Mesenchymal stem cell (in vitro differentiated cells and primary cell): ENCODE data around the gene P2RY6.
A peak's percentile ranks its signal among the peaks of the same experiment; 100 is the strongest.

ENCODE experiments used
- DNase-seq: peaks from one replicate; pipeline ENCODE4 v3.0.0-alpha.2; 2013
- H2AFZ ChIP-seq: one replicate; pipeline ENCODE4 v1.6.1; 2013; ENCODE audit warnings: low read depth, mild to moderate bottlenecking, control low read depth, inconsistent platforms, low read length, moderate library complexity
- H2AK5ac ChIP-seq: 2 replicates; pipeline ENCODE4 v1.6.1; 2013; ENCODE audit warnings: low read length, moderate library complexity, mild to moderate bottlenecking, inconsistent platforms; ENCODE audit not compliant: severe bottlenecking
- H2BK120ac ChIP-seq: one replicate; pipeline ENCODE4 v1.6.1; 2013; ENCODE audit warnings: low read depth, mild to moderate bottlenecking, inconsistent platforms, low read length, moderate library complexity
- H2BK12ac ChIP-seq, 2 experiments: one replicate each; pipeline ENCODE4 v1.6.1; 2013; ENCODE audit warnings: inconsistent platforms in 2 of 2, low read length in 2 of 2, mild to moderate bottlenecking in 2 of 2, moderate library complexity in 2 of 2, control low read depth in 1 of 2
- H2BK15ac ChIP-seq: one replicate; pipeline ENCODE4 v1.6.1; 2013; ENCODE audit warnings: mild to moderate bottlenecking, low read depth, inconsistent platforms; ENCODE audit not compliant: poor library complexity, severe bottlenecking
- H2BK5ac ChIP-seq: 2 replicates; pipeline ENCODE4 v1.6.1; 2013; ENCODE audit warnings: low read depth, mild to moderate bottlenecking, low read length, control low read depth, inconsistent platforms; ENCODE audit not compliant: poor library complexity, severe bottlenecking
- H3K14ac ChIP-seq, 2 experiments: one replicate each; pipeline ENCODE4 v1.6.1; 2013; ENCODE audit warnings: inconsistent platforms in 2 of 2, low read length in 2 of 2, control low read depth in 1 of 2, mild to moderate bottlenecking in 1 of 2, moderate library complexity in 1 of 2
- H3K18ac ChIP-seq, 2 experiments: one replicate each; pipeline ENCODE4 v1.6.1; 2013; ENCODE audit warnings: inconsistent platforms in 2 of 2, low read length in 2 of 2, control low read depth in 1 of 2, low read depth in 1 of 2, mild to moderate bottlenecking in 1 of 2
- H3K23ac ChIP-seq, 2 experiments: one replicate each; pipeline ENCODE4 v1.6.1; 2013; ENCODE audit warnings: inconsistent platforms in 2 of 2, low read length in 2 of 2, mild to moderate bottlenecking in 2 of 2, moderate library complexity in 2 of 2, control low read depth in 1 of 2
- H3K27ac ChIP-seq: 2 replicates; pipeline ENCODE4 v1.5.1; 2013; ENCODE audit warnings: mild to moderate bottlenecking, moderate library complexity, low read length, control low read depth, inconsistent platforms; ENCODE audit not compliant: poor library complexity, severe bottlenecking
- H3K27me3 ChIP-seq, 2 experiments: 2 replicates each; pipeline versions ENCODE4 v1.6.1 to v1.7.0; 2013; ENCODE audit warnings: low read length in 2 of 2, mild to moderate bottlenecking in 2 of 2, moderate library complexity in 2 of 2, control low read depth in 1 of 2, inconsistent platforms in 1 of 2; ENCODE audit not compliant: control insufficient read depth in 1 of 2, insufficient read depth in 1 of 2
- H3K36me3 ChIP-seq, 2 experiments: 2 replicates each; pipeline versions ENCODE4 v1.6.1 to v1.7.0; 2013; ENCODE audit warnings: low read length in 2 of 2, control low read depth in 1 of 2, inconsistent platforms in 1 of 2, low read depth in 1 of 2, mild to moderate bottlenecking in 1 of 2; ENCODE audit not compliant: insufficient read depth in 2 of 2, control insufficient read depth in 1 of 2
- H3K4ac ChIP-seq, 2 experiments: one replicate each; pipeline ENCODE4 v1.6.1; 2013; ENCODE audit warnings: inconsistent platforms in 2 of 2, low read length in 2 of 2, mild to moderate bottlenecking in 2 of 2, moderate library complexity in 2 of 2, control low read depth in 1 of 2, low read depth in 1 of 2
- H3K4me1 ChIP-seq: 2 replicates; pipeline ENCODE4 v1.6.1; 2013; ENCODE audit warnings: low read depth, low read length, control low read depth; ENCODE audit not compliant: control insufficient read depth, insufficient read depth
- H3K4me2 ChIP-seq: 2 replicates; pipeline ENCODE4 v1.6.1; 2013; ENCODE audit warnings: low read length, mild to moderate bottlenecking, inconsistent platforms; ENCODE audit not compliant: poor library complexity, severe bottlenecking
- H3K4me3 ChIP-seq, 2 experiments: 2 replicates each; pipeline versions ENCODE4 v1.5.1 to v1.7.0; 2013; ENCODE audit warnings: low read length in 2 of 2, mild to moderate bottlenecking in 2 of 2, control low read depth in 1 of 2, low read depth in 1 of 2; ENCODE audit not compliant: insufficient read depth in 1 of 2
- H3K79me1 ChIP-seq: replicated peaks from 2 replicates; pipeline ENCODE4 v1.6.1; 2013; ENCODE audit warnings: mild to moderate bottlenecking, control low read depth, low read length, inconsistent platforms; ENCODE audit not compliant: poor library complexity, severe bottlenecking
- H3K9ac ChIP-seq: 2 replicates; pipeline ENCODE4 v1.7.0; 2013; ENCODE audit warnings: mild to moderate bottlenecking, low read length, moderate library complexity
- H3K9me3 ChIP-seq: 2 replicates; pipeline ENCODE4 v1.7.0; 2013; ENCODE audit warnings: mild to moderate bottlenecking, low read length; ENCODE audit not compliant: control insufficient read depth
- H4K8ac ChIP-seq: one replicate; pipeline ENCODE4 v1.6.1; 2013; ENCODE audit warnings: inconsistent platforms, mild to moderate bottlenecking, low read length, moderate library complexity
- H4K91ac ChIP-seq: one replicate; pipeline ENCODE4 v1.6.1; 2013; ENCODE audit warnings: mild to moderate bottlenecking, low read length, inconsistent platforms
- WGBS: methylation state at CpG from one replicate; pipeline ENCODE4 v1.1.7; 2013; ENCODE audit warnings: mixed read lengths; 5-methylcytosine and 5-hydroxymethylcytosine counted together

P2RY6 gene

DNA sequence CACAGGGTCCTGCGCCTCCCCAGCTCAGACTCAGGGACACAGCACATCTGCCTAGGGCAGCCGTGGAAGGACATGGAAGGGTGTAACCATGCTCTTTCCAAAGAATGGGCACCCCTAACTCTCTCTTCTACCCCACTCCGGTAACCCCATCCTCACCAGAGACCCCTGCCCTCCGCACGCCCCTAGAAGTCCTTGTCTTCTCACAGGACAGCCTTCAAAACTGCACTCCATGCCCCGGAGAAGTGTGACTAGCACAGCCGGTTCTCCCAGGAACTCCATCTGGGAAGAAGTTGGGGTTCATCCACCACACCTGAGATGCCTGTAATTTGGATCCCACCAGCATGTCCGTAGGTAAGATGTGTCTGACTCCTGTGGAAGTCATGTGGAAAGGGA lies 29.0 kb upstream of the P2RY6 start:
- Histone ChIP-seq H3K4me3 (no peak overlapping the region), H3K27ac (no peak overlapping the region), H2BK5ac (no peak overlapping the region), H3K27me3 (no peaks in the 10 kb centered on the region), H3K79me1 (no peaks in the 10 kb centered on the region), H4K8ac (peak overlapping the region; percentile 52), H2BK12ac (peak overlapping the region in 1 of 2 experiments; percentile 45), H3K14ac (no peak overlapping the region), H3K4me1 (peaks cover 8% of the 10 kb centered on the region), H3K18ac (no peak overlapping the region), H3K36me3 (no peaks in the 10 kb centered on the region), H3K9me3 (no peaks in the 10 kb centered on the region), H3K9ac (peak overlapping the region; percentile 66), H3K4ac (no peak overlapping the region), H2BK120ac (no peak overlapping the region), H4K91ac (peak overlapping the region; percentile 4), H2AFZ (no peak overlapping the region), H3K23ac (peak overlapping the region in 1 of 2 experiments; percentile 23), H2BK15ac (no peak overlapping the region), H3K4me2 (no peak overlapping the region), H2AK5ac (peak overlapping the region; percentile 3)
- WGBS: 89% methylated on average over 8 of the region's 8 CpGs
- DNase-seq: no peak

DNA sequence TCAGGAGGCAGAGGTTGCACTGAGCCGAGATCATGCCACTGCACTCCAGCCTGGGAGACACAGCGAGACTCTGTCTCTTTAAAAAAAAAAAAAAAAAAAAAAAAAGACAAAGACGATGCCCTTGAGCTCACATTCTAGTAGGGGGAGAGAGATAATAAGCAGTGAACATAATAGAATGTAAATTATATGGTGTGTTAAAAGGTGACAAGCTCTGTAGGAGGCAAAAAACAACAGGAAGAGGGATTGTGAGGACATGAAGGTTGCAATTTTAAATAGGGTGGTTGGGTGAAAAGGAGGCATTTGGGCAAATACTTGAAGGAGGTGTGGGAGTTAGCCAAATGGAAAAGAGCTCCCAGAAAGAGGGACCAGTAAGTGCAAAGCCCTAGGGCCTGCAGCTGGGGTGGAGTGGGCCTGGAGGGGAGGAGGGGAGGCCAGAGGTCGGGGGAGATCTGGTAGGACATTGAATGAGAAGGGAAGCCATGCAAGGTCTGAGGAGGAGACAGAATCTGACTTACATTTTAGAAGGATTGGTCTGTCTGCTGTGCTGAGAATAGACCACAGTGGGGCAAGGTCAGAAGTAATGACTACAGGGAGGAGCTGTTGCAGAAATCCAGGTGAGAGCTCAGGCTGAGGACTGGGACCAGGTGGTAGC lies 27.4 kb upstream of the P2RY6 start:
- Histone ChIP-seq H3K9ac (no peak overlapping the region), H3K4me3 (no peak overlapping the region), H4K8ac (no peak overlapping the region), H2BK12ac (no peak overlapping the region), H2BK15ac (no peak overlapping the region), H3K4me1 (peaks cover 10% of the 10 kb centered on the region), H3K18ac (no peak overlapping the region), H3K14ac (no peak overlapping the region), H2BK5ac (no peak overlapping the region), H3K4ac (no peak overlapping the region), H2AK5ac (no peak overlapping the region), H3K36me3 (no peaks in the 10 kb centered on the region), H3K79me1 (no peaks in the 10 kb centered on the region), H2BK120ac (no peak overlapping the region), H2AFZ (no peak overlapping the region), H4K91ac (no peak overlapping the region), H3K9me3 (no peaks in the 10 kb centered on the region), H3K27ac (no peak overlapping the region), H3K23ac (no peak overlapping the region), H3K4me2 (no peak overlapping the region), H3K27me3 (no peaks in the 10 kb centered on the region)
- DNase-seq: no peak
- WGBS: 64% methylated on average over 4 of the region's 4 CpGs

DNA sequence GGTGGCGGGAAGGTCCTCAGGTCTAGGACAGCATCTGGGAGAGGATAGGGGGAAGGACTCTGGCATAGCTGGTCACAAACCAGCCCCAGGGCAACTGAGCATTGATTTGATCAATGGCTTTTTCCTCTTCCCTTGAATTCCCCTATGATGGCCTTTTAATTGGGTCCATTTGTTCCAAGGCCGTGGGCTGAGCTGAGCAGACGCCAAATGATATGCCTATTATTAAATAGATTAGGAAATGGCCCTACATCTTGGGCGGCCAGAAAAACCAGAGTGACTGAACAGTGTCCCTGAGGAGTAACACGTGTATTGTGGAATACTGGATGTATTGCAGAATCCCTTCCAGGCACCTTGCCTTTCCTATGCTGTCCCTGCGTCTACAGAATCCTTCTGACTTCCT lies 26.7 kb upstream of the P2RY6 start:
- Histone ChIP-seq H4K91ac (no peak overlapping the region), H2AFZ (no peak overlapping the region), H3K4me2 (no peak overlapping the region), H3K18ac (no peak overlapping the region), H3K23ac (no peak overlapping the region), H3K9ac (no peak overlapping the region), H3K4me1 (peaks cover 10% of the 10 kb centered on the region), H3K27me3 (no peaks in the 10 kb centered on the region), H3K9me3 (no peaks in the 10 kb centered on the region), H2BK12ac (no peak overlapping the region), H3K4ac (no peak overlapping the region), H3K4me3 (no peak overlapping the region), H3K36me3 (no peaks in the 10 kb centered on the region), H3K27ac (no peak overlapping the region), H2AK5ac (no peak overlapping the region), H3K79me1 (no peaks in the 10 kb centered on the region), H3K14ac (peak overlapping the region in 1 of 2 experiments; percentile 58), H2BK120ac (no peak overlapping the region), H4K8ac (no peak overlapping the region), H2BK5ac (no peak overlapping the region), H2BK15ac (no peak overlapping the region)
- WGBS: 82% methylated on average over 6 of the region's 6 CpGs
- DNase-seq: no peak

DNA sequence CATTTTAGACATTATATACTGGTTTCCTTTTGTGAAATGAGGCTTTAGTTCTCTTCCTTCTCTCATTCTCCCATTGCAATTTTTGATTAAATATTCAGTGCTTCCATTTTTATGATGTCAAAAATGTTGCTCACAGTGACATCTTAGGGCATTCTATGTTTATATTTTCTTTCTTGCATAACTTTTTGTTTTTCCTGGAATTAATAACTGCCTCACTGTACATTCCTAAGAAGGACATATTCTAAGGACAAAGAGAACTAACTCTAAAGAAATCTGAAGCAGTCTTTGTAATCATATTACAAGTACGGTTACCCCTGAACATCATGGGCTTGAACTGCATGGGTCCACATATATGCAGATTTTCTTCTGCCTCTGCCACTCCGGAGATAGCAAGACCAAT lies 25.8 kb upstream of the P2RY6 start:
- 64% methylated on average over 1 of the region's 2 CpGs for WGBS
- Histone ChIP-seq H3K4me1 (peaks cover 10% of the 10 kb centered on the region), H2BK12ac (no peak overlapping the region), H3K4me2 (no peak overlapping the region), H2BK120ac (no peak overlapping the region), H3K23ac (no peak overlapping the region), H4K91ac (no peak overlapping the region), H3K27me3 (no peaks in the 10 kb centered on the region), H3K18ac (no peak overlapping the region), H4K8ac (no peak overlapping the region), H3K14ac (no peak overlapping the region), H2BK5ac (no peak overlapping the region), H3K36me3 (no peaks in the 10 kb centered on the region), H3K4ac (no peak overlapping the region), H2BK15ac (no peak overlapping the region), H3K4me3 (no peak overlapping the region), H3K9me3 (no peaks in the 10 kb centered on the region), H3K79me1 (no peaks in the 10 kb centered on the region), H2AFZ (no peak overlapping the region), H3K9ac (no peak overlapping the region), H2AK5ac (no peak overlapping the region), H3K27ac (no peak overlapping the region)
- DNase-seq: no peak
